Suprapubic skin (tissue), 4 donors: ENCODE results near the gene FAM171A1. TPM values are rescaled to one million over a fixed set of nuclear protein-coding genes. Genes with fewer than 3 reads are reported as not detected.
A peak's percentile ranks its signal among the peaks of the same experiment; 100 is the strongest.

Experiments used
- DNase-seq, 2 donors: peaks; one replicate each; pipeline ENCODE4 v3.0.0-alpha.2; 2019; ENCODE audit warnings: low spot score in 2 of 2
- H3K27ac ChIP-seq: fragments of 200-600 bp; sonication (generic); one replicate; pipeline ENCODE4 v1.5.1; 2019
- H3K27me3 ChIP-seq: fragments of 200-600 bp; sonication (generic); one replicate; pipeline ENCODE4 v1.5.1; 2019
- H3K36me3 ChIP-seq: fragments of 200-600 bp; sonication (generic); one replicate; pipeline ENCODE4 v1.5.1; 2019
- H3K4me1 ChIP-seq: fragments of 200-600 bp; sonication (generic); one replicate; pipeline ENCODE4 v1.5.1; 2019
- H3K4me3 ChIP-seq: fragments of 200-600 bp; sonication (generic); one replicate; pipeline ENCODE4 v1.5.1; 2019; ENCODE audit warnings: mild to moderate bottlenecking
- H3K9me3 ChIP-seq: fragments of 200-600 bp; sonication (generic); one replicate; pipeline ENCODE4 v1.5.1; 2019
- EP300 ChIP-seq: sonication (generic); formaldehyde crosslinking; IDR thresholded peaks from one replicate; pipeline ENCODE4 v1.6.1; 2017; ENCODE audit warnings: antibody characterized with exemption
- POLR2A ChIP-seq, 2 donors: fragments of 450-650 bp; IDR thresholded peaks; one replicate each; pipeline ENCODE4 v1.6.1; 2017; ENCODE audit warnings: antibody characterized with exemption in 2 of 2, mild to moderate bottlenecking in 2 of 2, moderate library complexity in 2 of 2
- POLR2AphosphoS5 ChIP-seq, 3 donors: sonication (generic); formaldehyde crosslinking; IDR thresholded peaks; one replicate each; pipeline ENCODE4 v1.6.1; 2017; ENCODE audit warnings: antibody characterized with exemption in 3 of 3
- WGBS: methylation state at CpG from one replicate; pipeline ENCODE4 v1.1.5; 2018; 5-methylcytosine and 5-hydroxymethylcytosine counted together
- total RNA-seq, 4 donors: library from RNA; depleted of rRNA; stranded (reverse); fragments of >200 nt; gene quantifications; one replicate each; pipeline ENCODE4 v1.1.0, GENCODE V29; 2016
- TF ChIP-seq, protein P1 (sequence below), 2 donors: fragments of 200-600 bp in 1 of 2; fragments of 450-650 bp in 1 of 2; sonication (generic) in 1 of 2; IDR thresholded peaks; one replicate each; pipeline ENCODE4 v1.5.1; 2016 to 2019; ENCODE audit warnings: antibody characterized with exemption in 2 of 2, mild to moderate bottlenecking in 1 of 2, moderate library complexity in 1 of 2

Gene FAM171A1
- total RNA-seq, 4 donors from 2014 or later = 2.8 to 7.0 (median 5.9) TPM

DNA sequence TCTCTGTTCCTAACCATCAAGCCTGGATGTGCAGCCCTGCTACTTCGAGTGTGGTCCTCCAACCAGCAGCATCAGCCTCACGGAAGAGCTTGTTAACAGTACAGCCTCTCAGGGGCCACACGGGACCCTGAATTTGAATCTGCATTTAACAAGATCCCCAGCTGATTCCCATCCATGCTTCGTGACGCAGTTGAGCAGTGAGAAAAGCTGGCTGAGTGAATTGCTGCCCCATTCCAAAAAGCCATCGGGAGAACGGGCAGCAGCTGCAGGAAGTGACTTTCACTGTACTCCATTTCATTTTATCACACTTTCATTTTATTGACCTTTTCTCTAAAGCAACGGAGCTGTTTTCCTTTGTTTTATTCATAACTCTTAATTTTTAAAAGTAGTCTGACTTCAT is 22.5 kb downstream of the FAM171A1 start:
- Histone ChIP-seq H3K27me3 (no peaks in the 10 kb centered on the region), H3K4me1 (peaks cover 8% of the 10 kb centered on the region), H3K27ac (no peak overlapping the region), H3K9me3 (no peaks in the 10 kb centered on the region), H3K4me3 (peak overlapping the region; percentile 27), H3K36me3 (no peaks in the 10 kb centered on the region)
- TF ChIP-seq POLR2A (IDR thresholded peaks at IDR 0.05) = no peak
- TF ChIP-seq, protein P1, sequence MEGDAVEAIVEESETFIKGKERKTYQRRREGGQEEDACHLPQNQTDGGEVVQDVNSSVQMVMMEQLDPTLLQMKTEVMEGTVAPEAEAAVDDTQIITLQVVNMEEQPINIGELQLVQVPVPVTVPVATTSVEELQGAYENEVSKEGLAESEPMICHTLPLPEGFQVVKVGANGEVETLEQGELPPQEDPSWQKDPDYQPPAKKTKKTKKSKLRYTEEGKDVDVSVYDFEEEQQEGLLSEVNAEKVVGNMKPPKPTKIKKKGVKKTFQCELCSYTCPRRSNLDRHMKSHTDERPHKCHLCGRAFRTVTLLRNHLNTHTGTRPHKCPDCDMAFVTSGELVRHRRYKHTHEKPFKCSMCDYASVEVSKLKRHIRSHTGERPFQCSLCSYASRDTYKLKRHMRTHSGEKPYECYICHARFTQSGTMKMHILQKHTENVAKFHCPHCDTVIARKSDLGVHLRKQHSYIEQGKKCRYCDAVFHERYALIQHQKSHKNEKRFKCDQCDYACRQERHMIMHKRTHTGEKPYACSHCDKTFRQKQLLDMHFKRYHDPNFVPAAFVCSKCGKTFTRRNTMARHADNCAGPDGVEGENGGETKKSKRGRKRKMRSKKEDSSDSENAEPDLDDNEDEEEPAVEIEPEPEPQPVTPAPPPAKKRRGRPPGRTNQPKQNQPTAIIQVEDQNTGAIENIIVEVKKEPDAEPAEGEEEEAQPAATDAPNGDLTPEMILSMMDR (IDR thresholded peaks at IDR 0.05) = no peak
- TF ChIP-seq POLR2AphosphoS5 (IDR thresholded peaks at IDR 0.05) = no peak
- TF ChIP-seq EP300 = no peak
- WGBS = 65% methylated on average over 6 of the region's 8 CpGs
- no peak for DNase-seq

DNA sequence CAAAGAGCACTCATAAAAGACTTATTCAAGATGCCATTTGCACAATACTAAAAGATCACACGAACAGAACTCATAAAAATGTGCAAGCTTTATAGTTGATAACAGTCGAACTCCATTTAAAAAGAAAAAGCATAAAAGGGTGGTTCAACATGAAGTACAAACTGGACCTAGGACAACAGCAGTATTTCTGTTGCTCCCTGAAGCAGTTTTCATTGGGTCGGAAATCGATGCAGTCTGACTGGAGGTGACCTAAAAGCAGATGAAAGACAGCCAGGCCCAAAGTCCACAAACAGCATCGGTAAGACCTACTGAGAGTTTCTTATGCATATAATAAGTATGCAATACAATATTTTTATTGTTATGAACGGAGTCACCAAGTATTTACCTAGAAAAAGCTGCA is 23.9 kb downstream of the FAM171A1 start:
- no peak for TF ChIP-seq EP300
- TF ChIP-seq POLR2AphosphoS5 (IDR thresholded peaks at IDR 0.05) = no peak
- TF ChIP-seq POLR2A (IDR thresholded peaks at IDR 0.05) = no peak
- TF ChIP-seq, protein P1 (IDR thresholded peaks at IDR 0.05) = no peak
- Histone ChIP-seq H3K27ac (no peak overlapping the region), H3K36me3 (no peaks in the 10 kb centered on the region), H3K4me1 (peaks cover 8% of the 10 kb centered on the region), H3K27me3 (no peaks in the 10 kb centered on the region), H3K4me3 (no peak overlapping the region), H3K9me3 (no peaks in the 10 kb centered on the region)
- no peak for DNase-seq
- WGBS = 79% methylated on average over 6 of the region's 6 CpGs

DNA sequence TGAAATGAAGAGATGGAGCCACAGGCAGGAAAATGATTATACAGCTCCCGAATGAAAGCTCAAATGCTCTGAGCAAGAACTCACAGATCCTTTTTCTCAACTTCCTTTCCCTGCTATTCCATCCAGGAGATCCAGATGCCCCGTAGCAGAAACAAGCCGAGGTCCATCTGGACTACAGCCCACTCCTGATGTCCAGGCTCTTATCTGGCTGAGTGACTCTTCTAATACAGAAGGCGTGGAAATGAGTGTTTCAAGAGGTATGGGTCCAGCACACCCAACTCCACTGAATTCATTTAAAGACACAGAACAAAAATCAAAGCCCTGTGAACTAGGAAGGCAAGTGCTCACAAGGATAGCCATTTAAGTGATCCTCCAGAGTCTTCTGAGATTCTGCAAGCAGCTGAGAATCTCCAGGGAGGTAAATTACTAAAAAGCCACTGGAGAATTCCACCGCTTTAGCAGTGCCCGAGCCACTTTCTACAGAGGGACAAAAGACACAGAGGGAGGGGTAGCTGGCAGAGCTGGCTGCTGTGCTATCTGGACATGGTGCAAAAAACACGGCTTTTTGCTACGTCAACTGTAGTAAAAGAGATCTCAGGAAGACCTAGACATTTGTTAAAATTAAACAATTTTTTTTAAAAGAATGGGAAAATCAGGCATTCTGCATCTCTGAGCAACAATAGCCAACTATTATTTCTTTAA is 24.5 kb downstream of the FAM171A1 start:
- DNase-seq = no peak
- Histone ChIP-seq H3K4me1 (peaks cover 8% of the 10 kb centered on the region), H3K27me3 (no peaks in the 10 kb centered on the region), H3K36me3 (no peaks in the 10 kb centered on the region), H3K27ac (no peak overlapping the region), H3K4me3 (no peak overlapping the region), H3K9me3 (no peaks in the 10 kb centered on the region)
- WGBS = 59% methylated on average over 8 of the region's 8 CpGs
- TF ChIP-seq POLR2A (IDR thresholded peaks at IDR 0.05) (no peak), POLR2AphosphoS5 (IDR thresholded peaks at IDR 0.05) (no peak), EP300 (no peak)
- TF ChIP-seq, protein P1 (IDR thresholded peaks at IDR 0.05) = no peak

DNA sequence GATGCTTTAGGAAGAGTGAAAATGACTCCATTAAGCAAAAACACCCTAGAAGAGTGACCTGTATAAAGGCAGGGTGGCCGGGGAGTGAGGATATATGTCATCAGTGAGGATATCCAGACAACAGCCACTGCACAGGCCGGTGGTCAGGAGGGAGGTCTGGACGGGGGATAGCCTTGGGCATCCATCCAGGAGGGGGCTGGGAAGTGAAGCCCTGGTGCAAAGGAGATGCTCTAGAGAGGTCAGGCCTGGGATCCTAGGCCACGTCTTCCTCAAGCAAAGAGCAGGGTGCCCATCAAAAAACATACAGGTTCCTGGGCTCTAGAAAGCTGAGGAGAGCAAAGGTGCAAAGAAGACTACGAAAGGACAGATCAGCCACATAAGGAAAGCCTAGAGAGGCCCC is 25.6 kb downstream of the FAM171A1 start:
- TF ChIP-seq, protein P1 (IDR thresholded peaks at IDR 0.05) = no peak
- TF ChIP-seq POLR2AphosphoS5 (IDR thresholded peaks at IDR 0.05) (no peak), POLR2A (IDR thresholded peaks at IDR 0.05) (no peak), EP300 (no peak)
- WGBS = 89% methylated on average over 4 of the region's 5 CpGs
- DNase-seq = no peak
- no peak overlapping the region for H3K4me3 ChIP-seq
- no peaks in the 10 kb centered on the region for H3K27me3 ChIP-seq
- no peaks in the 10 kb centered on the region for H3K9me3 ChIP-seq
- H3K27ac ChIP-seq = no peak overlapping the region
- no peaks in the 10 kb centered on the region for H3K36me3 ChIP-seq
- H3K4me1 ChIP-seq = peaks cover 8% of the 10 kb centered on the region

DNA sequence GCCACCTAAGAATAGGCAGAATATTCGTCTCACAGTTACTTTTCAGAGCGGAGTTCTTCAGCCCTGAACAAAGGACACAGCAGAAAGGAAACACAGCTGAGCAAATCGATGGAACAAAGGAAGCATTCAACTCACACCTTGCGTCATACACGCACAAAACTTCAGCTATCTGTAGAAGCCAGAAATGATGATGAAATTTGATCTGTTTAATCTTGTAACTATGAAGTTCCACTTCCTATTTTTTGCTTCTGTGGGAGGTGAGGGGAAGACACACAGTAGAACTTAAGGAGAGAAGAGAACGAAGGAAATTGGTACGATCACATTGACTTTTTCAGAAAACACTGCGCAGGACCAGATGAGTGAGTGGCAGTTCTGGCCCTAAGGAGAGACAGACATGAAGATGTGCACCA is 26.2 kb downstream of the FAM171A1 start:
- no peaks in the 10 kb centered on the region for H3K9me3 ChIP-seq
- DNase-seq = no peak
- peaks cover 8% of the 10 kb centered on the region for H3K4me1 ChIP-seq
- no peaks in the 10 kb centered on the region for H3K27me3 ChIP-seq
- H3K4me3 ChIP-seq = no peak overlapping the region
- WGBS = 52% methylated on average over 8 of the region's 8 CpGs
- H3K36me3 ChIP-seq = no peaks in the 10 kb centered on the region
- H3K27ac ChIP-seq = no peak overlapping the region
- TF ChIP-seq POLR2AphosphoS5 (IDR thresholded peaks at IDR 0.05) (no peak), POLR2A (IDR thresholded peaks at IDR 0.05) (no peak), EP300 (no peak)
- TF ChIP-seq, protein P1 (IDR thresholded peaks at IDR 0.05) = no peak
